NK-92 (cell line): ENCODE measurements around the gene ZNF785.

Source experiments
- DNase-seq: peaks from one replicate; lab custom pipeline; 2025; ENCODE audit not compliant: unreplicated experiment; lab: John Stamatoyannopoulos, UW

Gene ZNF785

DNA sequence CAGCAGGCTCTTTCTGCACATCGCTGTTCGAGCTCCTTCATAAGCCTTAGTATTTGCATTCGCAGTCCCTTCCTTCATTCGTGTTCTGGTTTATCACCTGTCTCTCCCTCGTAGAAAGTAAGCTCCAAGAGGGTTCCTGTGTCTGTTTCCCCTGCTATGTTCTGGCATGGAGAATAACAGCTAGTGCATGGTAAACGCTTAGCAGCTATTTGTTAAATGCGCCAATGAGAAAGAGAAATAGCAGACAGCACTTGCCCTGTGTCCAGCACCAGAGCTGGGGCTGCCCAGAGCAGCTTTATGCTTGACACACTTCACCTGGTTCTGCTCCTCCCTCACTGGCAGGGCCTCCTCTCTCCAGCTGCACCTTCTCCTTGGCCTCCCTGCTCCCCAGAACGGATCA, 19.5 kb downstream of the ZNF785 start:
- DNase-seq: no peak

GRCh38 chr16:30565526-30565925, 20.0 kb downstream of the ZNF785 start:
- DNase-seq: no peak

DNA sequence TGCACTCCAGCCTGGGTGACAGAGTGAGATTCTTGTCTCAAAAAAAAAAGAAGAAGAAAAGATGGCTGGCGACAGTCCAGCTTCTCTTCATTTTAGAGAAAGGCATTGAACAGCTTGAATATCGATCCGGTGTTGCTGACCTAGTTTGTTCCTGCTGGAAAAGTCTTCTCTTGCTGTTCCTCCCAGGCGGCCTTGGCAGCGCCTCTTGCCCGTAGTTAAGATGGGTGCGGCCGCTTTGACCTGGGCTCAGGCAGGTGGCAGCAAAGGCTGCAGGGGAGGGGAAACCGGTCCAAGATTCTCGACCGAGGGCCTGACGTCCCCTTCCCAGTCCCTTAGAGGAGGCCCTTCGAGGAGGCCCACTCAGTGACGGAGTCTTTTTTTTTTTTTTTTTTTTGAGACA, 23.5 kb downstream of the ZNF785 start:
- DNase-seq: no peak

DNA sequence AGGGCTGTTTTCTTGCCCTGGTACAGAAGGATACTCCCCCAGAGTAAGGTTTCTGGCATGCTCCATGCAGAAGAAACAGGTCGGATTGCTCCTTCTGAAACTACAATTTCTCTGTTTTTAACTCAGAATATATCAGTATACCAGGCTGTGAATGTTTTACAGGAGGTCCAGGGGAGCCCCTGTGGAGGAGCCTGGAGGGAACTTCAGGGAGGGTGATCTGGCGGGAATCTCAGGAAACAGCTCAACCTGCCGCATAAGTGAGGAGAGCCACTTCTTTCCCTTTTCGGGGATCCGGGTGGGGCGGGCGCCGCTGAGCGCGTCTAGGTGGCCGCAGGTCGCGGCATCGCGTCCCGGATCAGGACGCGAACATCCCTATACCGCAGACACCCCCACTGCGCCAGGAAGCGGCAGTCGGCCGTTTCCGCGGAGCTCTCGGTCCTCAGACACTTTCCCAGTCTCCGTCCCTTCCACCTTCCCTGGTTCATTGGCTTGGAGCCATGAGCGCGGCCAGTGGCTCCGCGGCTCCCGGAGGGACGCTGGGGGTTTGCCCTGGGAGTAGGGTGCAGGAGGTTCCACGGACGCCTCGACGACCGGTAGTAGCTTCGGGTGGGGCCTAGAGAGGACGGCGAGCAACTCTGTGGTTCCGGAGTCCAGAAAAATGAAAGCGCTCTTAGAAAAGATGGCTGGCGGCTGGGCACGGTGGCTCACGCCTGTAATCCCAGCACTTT, 24.2 kb downstream of the ZNF785 start:
- DNase-seq: no peak

DNA sequence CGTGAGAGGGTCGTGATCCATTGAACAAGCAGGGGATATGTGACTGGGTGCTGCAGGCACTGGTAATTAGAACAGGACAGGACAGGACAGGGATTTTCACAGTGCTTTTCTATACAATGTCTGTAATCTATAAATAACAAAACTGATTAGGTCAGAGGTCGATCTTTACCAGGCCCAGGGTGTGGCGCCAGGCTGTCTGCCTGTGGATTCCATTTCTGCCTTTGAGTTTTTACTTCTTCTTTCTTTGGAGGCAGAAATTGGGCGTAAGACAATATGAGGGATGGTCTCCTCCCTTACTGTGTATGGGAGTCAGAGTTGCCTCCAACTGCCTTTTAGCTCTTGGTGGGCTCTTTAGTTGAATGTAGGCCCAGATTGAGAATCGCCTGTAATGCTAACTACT, 25.8 kb downstream of the ZNF785 start:
- no peak for DNase-seq

GRCh38 chr16:30558789-30559377, 26.6 kb downstream of the ZNF785 start:
- no peak for DNase-seq

DNA sequence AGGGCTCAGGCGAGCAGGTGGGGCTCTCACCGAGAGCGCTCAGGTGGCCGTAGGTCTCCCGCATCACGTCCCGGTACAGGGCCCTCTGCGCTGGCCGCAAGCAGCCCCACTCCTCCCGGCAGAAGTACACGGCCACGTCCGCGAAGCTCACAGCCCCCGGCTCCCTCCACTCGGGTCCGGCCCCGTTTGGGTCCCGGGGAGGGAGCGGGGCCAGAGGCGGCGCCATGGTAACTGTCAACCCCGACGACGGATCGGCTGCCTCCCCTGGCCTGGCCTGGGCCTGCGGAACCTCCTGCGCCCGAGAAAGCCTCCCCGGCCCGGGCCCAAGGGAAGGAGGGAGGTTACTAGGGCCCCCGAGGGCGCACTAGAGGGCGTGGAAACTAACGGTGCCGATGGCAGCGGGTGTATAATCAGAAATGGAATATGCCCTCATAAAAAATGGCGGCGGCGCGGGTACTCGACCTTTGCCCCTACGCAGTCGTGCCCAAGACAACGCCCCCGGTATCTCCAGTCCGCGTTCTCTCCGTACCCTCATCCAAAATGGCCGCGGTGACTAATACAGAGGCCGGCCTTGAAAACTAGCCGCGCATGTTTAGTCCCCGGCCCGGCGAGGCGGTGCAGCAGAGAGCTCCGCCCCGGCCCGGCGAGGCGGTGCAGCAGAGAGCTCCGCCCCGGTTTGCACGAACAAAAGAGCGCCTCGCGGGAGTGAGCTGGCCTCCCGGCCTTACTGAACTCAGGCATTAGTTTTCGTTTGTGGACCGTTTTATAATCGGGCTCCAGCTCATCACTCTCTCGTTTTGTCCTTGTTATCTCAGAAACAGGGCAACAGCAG, 27.3 kb downstream of the ZNF785 start, which contains the start of gene ZNF764:
TSS of gene ZNF764 (minus strand) at position 418 of the 832 bp plus-strand sequence. CDS start at position 226, 192 bp downstream.
- DNase-seq: peak; percentile 48

DNA sequence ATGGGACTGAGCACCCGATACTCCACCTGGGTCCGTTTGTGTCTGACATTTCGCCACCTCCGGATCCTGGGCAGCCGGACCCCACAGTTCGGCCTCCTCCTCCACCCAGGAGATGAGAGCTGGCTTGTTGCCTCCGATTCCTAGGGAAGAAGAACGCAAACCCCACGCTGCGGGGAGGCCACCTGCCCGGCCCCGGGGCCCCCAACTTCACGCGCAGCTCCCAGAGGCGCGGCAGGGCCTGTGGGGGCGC, 27.9 kb downstream of the ZNF785 start:
- no peak for DNase-seq

- DNase-seq: no peak
These were observed 29.4 kb downstream of the ZNF785 start for GRCh38 chr16:30556125-30556473.

GRCh38 chr16:30555315-30556124, 30.0 kb downstream of the ZNF785 start:
- no peak for DNase-seq

GRCh38 chr16:30554557-30555314, 30.8 kb downstream of the ZNF785 start:
- no peak for DNase-seq

GRCh38 chr16:30553393-30553899, 32.1 kb downstream of the ZNF785 start:
- no peak for DNase-seq

GRCh38 chr16:30552956-30553355, 32.5 kb downstream of the ZNF785 start:
- DNase-seq: no peak

- no peak for DNase-seq
These were observed 33.7 kb downstream of the ZNF785 start for GRCh38 chr16:30551781-30552180.

GRCh38 chr16:30548416-30549253, 36.9 kb downstream of the ZNF785 start:
- DNase-seq: no peak

DNA sequence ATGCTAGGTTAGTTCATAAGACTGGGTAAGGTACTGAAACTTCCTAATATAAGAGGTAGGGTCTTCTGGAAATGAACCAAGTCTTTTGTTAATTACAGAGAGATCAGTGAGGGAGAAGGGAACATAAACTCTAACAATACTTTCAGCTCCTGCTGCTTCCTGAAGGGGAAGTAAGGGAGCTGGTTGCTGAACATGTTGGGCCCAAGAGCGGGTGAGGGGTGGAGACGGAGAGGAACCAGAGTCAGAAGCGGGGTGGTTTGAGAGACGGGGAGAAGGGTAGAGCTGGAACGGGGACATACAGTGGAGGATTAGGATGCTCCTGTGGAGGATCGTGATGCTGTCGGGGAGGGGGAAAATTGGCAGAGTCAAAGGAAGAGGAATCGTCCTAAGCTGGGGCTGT, 39.4 kb downstream of the ZNF785 start:
- DNase-seq: no peak

GRCh38 chr16:30543067-30543466, 42.4 kb downstream of the ZNF785 start:
- DNase-seq: no peak

- no peak for DNase-seq
These were observed 43.8 kb downstream of the ZNF785 start for GRCh38 chr16:30541502-30542329.
